ENCODE data around the gene LRRC9. TPM values are rescaled to one million over a fixed set of nuclear protein-coding genes. Genes with fewer than 3 reads are reported as not detected.
"Not testable (repeated sequence)": the region's sequence is repeated elsewhere in the genome, so short reads cannot be mapped to it uniquely, and the experiment has no call there.

LRRC9 gene
- total RNA-seq, 2 experiments from 2014 or later = not detected

GRCh38 chr14:60097974-60098373 lies 178.0 kb downstream of the LRRC9 start:
- Mint-ChIP-seq H3K4me3 (no peak overlapping the region), H3K27ac (no peak overlapping the region)
- no peak for ATAC-seq (ENCODE audit: poor library complexity)

DNA sequence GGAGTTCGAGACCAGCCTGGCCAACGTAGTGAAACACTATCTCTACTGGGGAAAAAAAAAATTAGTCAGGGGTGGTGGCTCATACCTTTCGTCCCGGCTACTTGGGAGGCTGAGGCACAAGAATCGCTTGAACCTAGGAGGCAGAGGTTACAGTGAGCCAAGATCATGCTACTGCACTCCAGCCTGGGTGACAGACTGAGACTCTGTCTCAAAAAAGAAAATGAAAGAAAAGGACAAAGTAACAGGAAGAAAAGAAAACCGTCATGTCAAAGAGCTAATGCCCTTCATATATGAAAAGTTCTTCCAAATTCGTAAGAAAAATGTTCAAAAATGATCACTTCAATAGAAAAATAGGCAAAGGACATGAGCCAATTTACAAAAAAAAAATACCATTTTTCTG lies 179.9 kb downstream of the LRRC9 start:
- H3K36me3 ChIP-seq (ENCODE audit: insufficient read depth, low read length); H3K27me3 ChIP-seq (ENCODE audit: control insufficient read depth in 1 of 2, insufficient read depth in 2 of 2, low read length in 2 of 2); H3K9me3 Mint-ChIP-seq; H3K27me3 Mint-ChIP-seq; H3K4me1 ChIP-seq (ENCODE audit: insufficient read depth, low read length); POLR2A ChIA-PET; H3K4me3 Mint-ChIP-seq; CTCF ChIA-PET; H3K27ac ChIP-seq (ENCODE audit: low read depth in 1 of 2, low read length in 2 of 2); H3K9me3 ChIP-seq (ENCODE audit: control insufficient read depth in 1 of 2, insufficient read depth in 1 of 2, low read length in 2 of 2); DNase-seq; H3K27ac Mint-ChIP-seq; H3K4me3 ChIP-seq (ENCODE audit: low read length); ATAC-seq (ENCODE audit: poor library complexity): not testable (repeated sequence)
- Mint-ChIP-seq H3K36me3 (ENCODE audit: low read depth) (peaks cover 24% of the 10 kb centered on the region), H3K4me1 (ENCODE audit: low read depth) (peaks cover 53% of the 10 kb centered on the region)
- intact Hi-C loops (cut with DNase I, micrococcal nuclease) = loop anchor here (10.0 kb wide), 1 partner anchor 615 kb away; the partner anchor contains the start of genes JKAMP (in 2 of the 2) and L3HYPDH (in 2 of the 2)

More at GRCh38 chr14:60097974-60098373, 178.0 kb downstream of the LRRC9 start:
- no peak for DNase-seq
- H3K4me1 ChIP-seq (ENCODE audit: insufficient read depth, low read length) = peaks cover 9% of the 10 kb centered on the region
- no peak overlapping the region for H3K4me3 ChIP-seq (ENCODE audit: low read length)
- Mint-ChIP-seq H3K4me1 (ENCODE audit: low read depth) (peaks cover 63% of the 10 kb centered on the region), H3K27me3 (no peaks in the 10 kb centered on the region), H3K36me3 (ENCODE audit: low read depth) (peaks cover 24% of the 10 kb centered on the region), H3K9me3 (no peaks in the 10 kb centered on the region)
- H3K27ac ChIP-seq (ENCODE audit: low read depth in 1 of 2, low read length in 2 of 2) = no peak overlapping the region
- H3K9me3 ChIP-seq (ENCODE audit: control insufficient read depth in 1 of 2, insufficient read depth in 1 of 2, low read length in 2 of 2) = no peaks in the 10 kb centered on the region
- H3K27me3 ChIP-seq (ENCODE audit: control insufficient read depth in 1 of 2, insufficient read depth in 2 of 2, low read length in 2 of 2) = no peaks in the 10 kb centered on the region
- ChIA-PET POLR2A (interaction anchor here (1.0 kb wide), 1 partner anchor 150 kb away, joined by 4 read pairs; no protein-coding TSS in a partner anchor), CTCF (no interaction called here)
- H3K36me3 ChIP-seq (ENCODE audit: insufficient read depth, low read length) = peaks cover 10% of the 10 kb centered on the region
- TF ChIP-seq CTCF (IDR thresholded peaks at IDR 0.05) = no peak
- intact Hi-C loops (cut with DNase I, micrococcal nuclease) = loop anchor here (2.0 to 10.0 kb wide), 3 partner anchors 17 to 613 kb away; partner anchors contain the start of genes JKAMP (in 2 of the 2) and L3HYPDH (in 2 of the 2)

DNA sequence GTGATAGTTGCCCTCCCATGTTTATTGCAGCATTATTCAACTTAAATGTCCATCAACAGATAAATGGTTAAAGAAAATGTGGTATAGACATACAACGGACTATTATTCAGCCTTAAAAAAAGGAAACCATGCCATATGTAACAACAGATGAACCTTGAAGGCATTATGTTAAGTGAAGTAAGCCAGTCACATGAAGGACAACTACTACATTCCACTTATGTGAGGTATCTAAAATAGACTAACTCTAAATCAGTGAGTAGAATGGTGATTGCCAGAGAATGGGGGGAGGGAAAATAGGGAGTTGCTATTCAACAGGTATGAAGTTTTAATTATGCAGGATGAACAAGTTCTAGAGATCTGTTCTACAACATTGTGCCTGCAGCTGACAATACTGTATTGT lies 181.8 kb downstream of the LRRC9 start:
- no peaks in the 10 kb centered on the region for H3K27me3 ChIP-seq (ENCODE audit: control insufficient read depth in 1 of 2, insufficient read depth in 2 of 2, low read length in 2 of 2)
- ATAC-seq (ENCODE audit: poor library complexity) (no peak), DNase-seq (no peak)
- H3K4me1 ChIP-seq (ENCODE audit: insufficient read depth, low read length) = no peaks in the 10 kb centered on the region
- H3K4me3 Mint-ChIP-seq = no peak overlapping the region
- H3K27me3 Mint-ChIP-seq = no peaks in the 10 kb centered on the region
- intact Hi-C loops (cut with DNase I, micrococcal nuclease) = no loop called here
- ChIA-PET CTCF (no interaction called here), POLR2A (no interaction called here)
- no peaks in the 10 kb centered on the region for H3K9me3 ChIP-seq (ENCODE audit: control insufficient read depth in 1 of 2, insufficient read depth in 1 of 2, low read length in 2 of 2)
- no peak overlapping the region for H3K27ac ChIP-seq (ENCODE audit: low read depth in 1 of 2, low read length in 2 of 2)
- peaks cover 10% of the 10 kb centered on the region for H3K36me3 ChIP-seq (ENCODE audit: insufficient read depth, low read length)
- no peak overlapping the region for H3K4me3 ChIP-seq (ENCODE audit: low read length)
- H3K27ac Mint-ChIP-seq = no peak overlapping the region
- peaks cover 56% of the 10 kb centered on the region for H3K4me1 Mint-ChIP-seq (ENCODE audit: low read depth)
- H3K36me3 Mint-ChIP-seq (ENCODE audit: low read depth) = peaks cover 24% of the 10 kb centered on the region
- H3K9me3 Mint-ChIP-seq = no peaks in the 10 kb centered on the region
- TF ChIP-seq CTCF (IDR thresholded peaks at IDR 0.05) = no peak

GRCh38 chr14:60102389-60102788 lies 182.4 kb downstream of the LRRC9 start:
- no peaks in the 10 kb centered on the region for H3K27me3 ChIP-seq (ENCODE audit: control insufficient read depth in 1 of 2, insufficient read depth in 2 of 2, low read length in 2 of 2)
- no peaks in the 10 kb centered on the region for H3K9me3 ChIP-seq (ENCODE audit: control insufficient read depth in 1 of 2, insufficient read depth in 1 of 2, low read length in 2 of 2)
- Mint-ChIP-seq H3K27ac (no peak overlapping the region), H3K27me3 (no peaks in the 10 kb centered on the region), H3K4me1 (ENCODE audit: low read depth) (peaks cover 56% of the 10 kb centered on the region), H3K36me3 (ENCODE audit: low read depth) (peaks cover 28% of the 10 kb centered on the region), H3K4me3 (no peak overlapping the region), H3K9me3 (no peaks in the 10 kb centered on the region)
- peaks cover 7% of the 10 kb centered on the region for H3K36me3 ChIP-seq (ENCODE audit: insufficient read depth, low read length)
- ATAC-seq (ENCODE audit: poor library complexity) (no peak), DNase-seq (no peak)
- ChIA-PET POLR2A (no interaction called here), CTCF (no interaction called here)
- H3K4me1 ChIP-seq (ENCODE audit: insufficient read depth, low read length) = no peaks in the 10 kb centered on the region
- H3K27ac ChIP-seq (ENCODE audit: low read depth in 1 of 2, low read length in 2 of 2) = no peak overlapping the region
- TF ChIP-seq CTCF (IDR thresholded peaks at IDR 0.05) = no peak
- no peak overlapping the region for H3K4me3 ChIP-seq (ENCODE audit: low read length)
- intact Hi-C loops (cut with DNase I, micrococcal nuclease) = no loop called here
